Heart right ventricle (tissue), 16 donors: ENCODE measurements around the gene ZFPM1. TPM values are rescaled to one million over a fixed set of nuclear protein-coding genes. Genes with fewer than 3 reads are reported as not detected.
"Not testable (repeated sequence)": the region's sequence is repeated elsewhere in the genome, so short reads cannot be mapped to it uniquely, and the experiment has no call there.

ENCODE experiments used
- ATAC-seq, 8 donors: fragments of 200-7000 bp; cut with Tn5 transposase; one replicate each; pipeline ENCODE4 v1.9.1; 2020; ENCODE audit warnings: mild to moderate bottlenecking in 8 of 8, moderate library complexity in 8 of 8, moderate number of reproducible peaks in 1 of 8
- DNase-seq, 2 donors: peaks; one replicate each; pipeline ENCODE4 v3.0.0-alpha.2; 2020
- H3K27ac ChIP-seq, 10 donors: fragments of 200-600 bp; sonication (generic) in 2 of 10; one replicate each; pipeline versions ENCODE4 v1.5.0 to v1.8.0; 2020 to 2022; ENCODE audit warnings: mild to moderate bottlenecking in 3 of 10
- H3K27me3 ChIP-seq, 7 donors: fragments of 200-600 bp; one replicate each; pipeline ENCODE4 v1.8.0; 2021 to 2022; ENCODE audit warnings: mild to moderate bottlenecking in 2 of 7
- H3K36me3 ChIP-seq, 9 donors: fragments of 200-600 bp; sonication (generic) in 1 of 9; one replicate each; pipeline versions ENCODE4 v1.5.0 to v1.8.0; 2020 to 2022; ENCODE audit warnings: mild to moderate bottlenecking in 2 of 9
- H3K4me1 ChIP-seq, 9 donors: fragments of 200-600 bp; sonication (generic) in 1 of 9; one replicate each; pipeline versions ENCODE4 v1.5.0 to v1.8.0; 2020 to 2022; ENCODE audit warnings: mild to moderate bottlenecking in 4 of 9
- H3K4me3 ChIP-seq, 10 donors: fragments of 200-600 bp; sonication (generic) in 2 of 10; one replicate each; pipeline versions ENCODE4 v1.5.0 to v1.8.0; 2020 to 2022; ENCODE audit warnings: mild to moderate bottlenecking in 7 of 10, moderate library complexity in 2 of 10
- H3K9me3 ChIP-seq, 11 donors: fragments of 200-600 bp in 10 of 11; sonication (generic) in 2 of 11; one replicate each; pipeline versions ENCODE4 v1.5.0 to v1.8.0; 2013 to 2022; ENCODE audit warnings: mild to moderate bottlenecking in 2 of 11, control low read depth in 1 of 11, moderate library complexity in 1 of 11
- whole genome bisulfite sequencing, 2 donors: extraction: QIAGEN DNeasy Blood & Tissue Kit; methylation state at CpG; one replicate each; pipeline ENCODE4 v1.1.7; 2013; ENCODE audit warnings: inconsistent platforms in 1 of 2; 5-methylcytosine and 5-hydroxymethylcytosine counted together
- intact Hi-C, 10 donors: fragments of 100-400 bp; cut with DNase I; formaldehyde crosslinking; loops; one replicate each; pipeline versions ENCODE4 v1.11.1 to v1.14.2; 2022
- polyA plus RNA-seq, 2 donors: library from polyadenylated mRNA; stranded (reverse); fragments of 200-250 nt; gene quantifications; one replicate each; pipeline ENCODE4 v1.2.3, GENCODE V29; 2013
- total RNA-seq, 10 donors: library from RNA; stranded (reverse); fragmentation: NEBNext Ultra II Directional in 3 of 10; extraction: Animal tissue kit (Norgen Biotek cat#: 25700) in 3 of 10; gene quantifications; one replicate each; pipeline versions ENCODE4 v1.2.1 to v1.2.4, GENCODE V29; 2021 to 2023
- TF ChIP-seq, protein P1 (sequence below), 9 donors: fragments of 200-600 bp; sonication (generic) in 2 of 9; IDR thresholded peaks; one replicate each; pipeline versions ENCODE4 v1.5.0 to v1.8.0; 2021 to 2022; ENCODE audit warnings: antibody characterized with exemption in 9 of 9, mild to moderate bottlenecking in 5 of 9, moderate library complexity in 1 of 9
- donor health status: Arrhythmogenic right ventricular cardiomyopathy.
- donor health status: ischemic (EF 13 %, LVEDD 7.1; RV severe dilation, severe dysfunction).
- donor health status: healthy with polysubstance abuse.
- donor health status: DM: no; HTN: yes; CAD: no.
- donor health status: DM: no; HTN: no; CAD: no.
- donor health status: ischemic (EF 25% LVEDD 6.9; RV normal size, moderate dysfunction).
- donor health status: ischemic (EF 25% LVEDD 5.7; RV mildly dilated, moderate dysfunction).
- donor health status: healthy.
- donor health status: DM: yes; HTN: yes; CAD: no.
- donor health status: Ischemic cardiomyopathy.
- donor health status: ischemic (EF 35%, LVEDD 5.7; RV mildly dilated, moderate dysfunction).
- donor health status: nonischemic (EF 11% LVEDD 7.7; RV severe dilation, severe dysfunction).
- donor health status: DM: yes; HTN: yes; CAD: no.
- donor health status: PGD.
- donor health status: ischemic (EF 29% LVEDD 5.4; RV normal size, mild dysfunction).
- donor health status: nonischemic (EF 23%, LVEDD 6.1; RV moderate dilation, normal function).

The ZFPM1 gene
- total and polyA plus RNA-seq, 12 donors, result 2.0 to 10.4 (median 4.4) TPM

- TF ChIP-seq, protein P1, sequence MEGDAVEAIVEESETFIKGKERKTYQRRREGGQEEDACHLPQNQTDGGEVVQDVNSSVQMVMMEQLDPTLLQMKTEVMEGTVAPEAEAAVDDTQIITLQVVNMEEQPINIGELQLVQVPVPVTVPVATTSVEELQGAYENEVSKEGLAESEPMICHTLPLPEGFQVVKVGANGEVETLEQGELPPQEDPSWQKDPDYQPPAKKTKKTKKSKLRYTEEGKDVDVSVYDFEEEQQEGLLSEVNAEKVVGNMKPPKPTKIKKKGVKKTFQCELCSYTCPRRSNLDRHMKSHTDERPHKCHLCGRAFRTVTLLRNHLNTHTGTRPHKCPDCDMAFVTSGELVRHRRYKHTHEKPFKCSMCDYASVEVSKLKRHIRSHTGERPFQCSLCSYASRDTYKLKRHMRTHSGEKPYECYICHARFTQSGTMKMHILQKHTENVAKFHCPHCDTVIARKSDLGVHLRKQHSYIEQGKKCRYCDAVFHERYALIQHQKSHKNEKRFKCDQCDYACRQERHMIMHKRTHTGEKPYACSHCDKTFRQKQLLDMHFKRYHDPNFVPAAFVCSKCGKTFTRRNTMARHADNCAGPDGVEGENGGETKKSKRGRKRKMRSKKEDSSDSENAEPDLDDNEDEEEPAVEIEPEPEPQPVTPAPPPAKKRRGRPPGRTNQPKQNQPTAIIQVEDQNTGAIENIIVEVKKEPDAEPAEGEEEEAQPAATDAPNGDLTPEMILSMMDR (IDR thresholded peaks at IDR 0.05), result no peak
- intact Hi-C loops, result no loop called here
- H3K27me3 ChIP-seq, result no peaks in the 10 kb centered on the region
- no peak for DNase-seq
- H3K36me3 ChIP-seq, result no peaks in the 10 kb centered on the region
- H3K27ac ChIP-seq, result peak overlapping the region in 1 of 10 donors; percentile 53
- 63 to 65% methylated on average over 20 of the region's 20 CpGs for WGBS, 2 donors
- peaks cover 0 to 52% (median 0%) of the 10 kb centered on the region in 9 donors for H3K4me1 ChIP-seq
- no peaks in the 10 kb centered on the region for H3K9me3 ChIP-seq
- ATAC-seq, result peak in 2 of 8 donors; percentile 28 to 41
- H3K4me3 ChIP-seq, result no peak overlapping the region
These were observed 15.4 kb downstream of the ZFPM1 start for GRCh38 chr16:88468275-88469129.

- peaks cover 0 to 55% (median 0%) of the 10 kb centered on the region in 9 donors for H3K4me1 ChIP-seq
- intact Hi-C loops, result no loop called here
- no peaks in the 10 kb centered on the region for H3K9me3 ChIP-seq
- peak overlapping the region in 1 of 10 donors; percentile 53 for H3K27ac ChIP-seq
- TF ChIP-seq, protein P1 (IDR thresholded peaks at IDR 0.05), result no peak
- H3K27me3 ChIP-seq, result no peaks in the 10 kb centered on the region
- WGBS, 2 donors, result 83% methylated on average over 19 of the region's 19 CpGs
- no peaks in the 10 kb centered on the region for H3K36me3 ChIP-seq
- H3K4me3 ChIP-seq, result no peak overlapping the region
- DNase-seq, result no peak
- ATAC-seq, result no peak
These were observed 16.7 kb downstream of the ZFPM1 start for GRCh38 chr16:88469615-88470395.

DNA sequence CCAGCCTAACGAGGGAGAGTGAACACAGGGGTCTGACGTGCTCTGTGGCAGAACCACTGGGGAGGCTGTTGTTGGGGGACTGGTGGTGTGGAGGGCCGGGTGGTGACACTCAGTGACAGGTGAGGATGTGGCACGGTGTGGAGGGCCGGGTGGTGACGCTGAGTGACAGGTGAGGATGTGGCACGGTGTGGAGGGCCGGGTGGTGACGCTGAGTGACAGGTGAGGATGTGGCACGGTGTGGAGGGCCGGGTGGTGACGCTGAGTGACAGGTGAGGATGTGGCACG is 17.3 kb downstream of the ZFPM1 start:
- H3K9me3 ChIP-seq, ATAC-seq, DNase-seq, H3K27me3 ChIP-seq, intact Hi-C loops, H3K36me3 ChIP-seq, H3K4me3 ChIP-seq: not testable (repeated sequence)
- Histone ChIP-seq H3K4me1 (peaks cover 0 to 53% (median 0%) of the 10 kb centered on the region in 9 donors), H3K27ac (peak overlapping the region in 1 of 10 donors; percentile 53)
- 88 to 90% methylated on average over 6 to 7 of the region's 13 CpGs for WGBS, 2 donors

DNA sequence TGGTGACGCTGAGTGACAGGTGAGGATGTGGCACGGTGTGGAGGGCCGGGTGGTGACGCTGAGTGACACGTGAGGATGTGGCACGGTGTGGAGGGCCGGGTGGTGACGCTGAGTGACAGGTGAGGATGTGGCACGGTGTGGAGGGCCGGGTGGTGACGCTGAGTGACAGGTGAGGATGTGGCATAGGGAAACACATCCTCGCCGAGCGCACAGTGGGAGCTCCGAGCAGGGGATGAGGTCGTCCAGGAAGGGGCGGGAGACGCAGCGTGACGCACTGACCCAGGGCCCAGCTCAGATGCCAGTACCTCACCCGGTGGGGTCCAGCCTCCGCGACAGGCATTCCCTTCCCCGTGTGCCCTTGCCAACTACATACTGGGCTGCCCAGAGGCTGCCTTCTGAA is 17.6 kb downstream of the ZFPM1 start:
- H3K4me3 ChIP-seq, H3K27ac ChIP-seq, H3K9me3 ChIP-seq, intact Hi-C loops, H3K36me3 ChIP-seq, DNase-seq, ATAC-seq, H3K27me3 ChIP-seq: not testable (repeated sequence)
- WGBS, 2 donors, result 87 to 90% methylated on average over 24 of the region's 24 CpGs
- H3K4me1 ChIP-seq, result peaks cover 0 to 50% (median 0%) of the 10 kb centered on the region in 9 donors

DNA sequence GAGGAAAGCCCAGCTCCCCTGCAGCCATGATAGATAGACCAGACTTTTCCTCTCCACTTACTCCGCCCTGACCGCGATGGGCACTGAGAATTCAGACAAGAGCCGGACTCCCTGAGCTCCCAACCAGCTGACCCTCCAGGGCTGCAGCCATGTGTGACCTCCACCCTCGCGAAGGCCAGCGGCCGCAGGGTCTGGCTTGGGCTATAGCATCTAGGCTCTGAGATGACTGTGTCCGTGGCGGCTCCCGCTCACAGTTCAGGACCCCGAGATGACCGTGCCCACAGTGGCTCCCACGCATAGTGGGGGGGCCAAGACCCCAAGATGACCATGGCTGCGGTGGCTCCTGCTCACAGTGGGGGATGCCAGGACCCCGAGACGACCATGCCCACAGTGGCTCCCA is 18.0 kb downstream of the ZFPM1 start:
- no peak for ATAC-seq
- intact Hi-C loops, result no loop called here
- WGBS, 2 donors, result 93 to 96% methylated on average over 17 of the region's 17 CpGs
- H3K4me3 ChIP-seq, result no peak overlapping the region
- H3K4me1 ChIP-seq, result peaks cover 0 to 46% (median 0%) of the 10 kb centered on the region in 9 donors
- no peaks in the 10 kb centered on the region for H3K9me3 ChIP-seq
- no peaks in the 10 kb centered on the region for H3K36me3 ChIP-seq
- no peak overlapping the region for H3K27ac ChIP-seq
- H3K27me3 ChIP-seq, result no peaks in the 10 kb centered on the region
- no peak for DNase-seq
- TF ChIP-seq, protein P1 (IDR thresholded peaks at IDR 0.05), result no peak
